ENCODE measurements around the gene GPR63. TPM values are rescaled to one million over a fixed set of nuclear protein-coding genes. Genes with fewer than 3 reads are reported as not detected.

GPR63 gene
- total RNA-seq, 1 donor from 2014 or later: 18.2 TPM

DNA sequence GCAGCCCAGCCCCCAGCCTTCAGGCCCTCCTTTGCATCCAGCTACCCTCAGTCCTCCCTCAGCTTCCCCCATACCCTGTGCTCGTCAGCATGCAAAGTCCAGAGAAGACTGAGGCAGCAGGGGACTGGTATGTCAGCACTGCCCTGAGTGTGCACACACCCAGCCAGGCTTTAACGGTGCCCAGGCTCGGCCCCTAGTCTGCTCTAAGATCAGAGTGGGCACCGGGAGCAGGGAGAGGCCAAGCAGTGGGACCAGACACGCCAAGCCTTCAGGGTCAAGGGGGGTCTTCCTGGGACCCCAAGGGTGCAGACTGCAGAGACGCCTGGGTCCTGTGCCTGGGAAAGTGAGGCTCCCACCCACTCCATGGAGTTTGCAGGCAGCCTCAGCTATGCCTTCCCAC is 74.7 kb downstream of the GPR63 start:
- no peaks in the 10 kb centered on the region for H4K20me1 ChIP-seq (ENCODE audit: low read depth)
- no peaks in the 10 kb centered on the region for H3K4me1 ChIP-seq
- H3K9ac ChIP-seq: no peak overlapping the region
- Mint-ChIP-seq H3K4me1 (no peaks in the 10 kb centered on the region), H3K36me3 (no peaks in the 10 kb centered on the region), H3K4me3 (no peak overlapping the region), H3K27me3 (ENCODE audit: insufficient read depth, low read depth) (no peaks in the 10 kb centered on the region), H3K27ac (no peak overlapping the region), H3K9me3 (no peaks in the 10 kb centered on the region)
- no peaks in the 10 kb centered on the region for H3K79me2 ChIP-seq (ENCODE audit: low read depth)
- no peaks in the 10 kb centered on the region for H3F3A ChIP-seq (ENCODE audit: low read depth)
- TF ChIP-seq EZH2 (IDR thresholded peaks at IDR 0.05) (no peak), EZH2phosphoT487 (IDR thresholded peaks at IDR 0.05) (no peak)
- TF ChIP-seq, protein P1, sequence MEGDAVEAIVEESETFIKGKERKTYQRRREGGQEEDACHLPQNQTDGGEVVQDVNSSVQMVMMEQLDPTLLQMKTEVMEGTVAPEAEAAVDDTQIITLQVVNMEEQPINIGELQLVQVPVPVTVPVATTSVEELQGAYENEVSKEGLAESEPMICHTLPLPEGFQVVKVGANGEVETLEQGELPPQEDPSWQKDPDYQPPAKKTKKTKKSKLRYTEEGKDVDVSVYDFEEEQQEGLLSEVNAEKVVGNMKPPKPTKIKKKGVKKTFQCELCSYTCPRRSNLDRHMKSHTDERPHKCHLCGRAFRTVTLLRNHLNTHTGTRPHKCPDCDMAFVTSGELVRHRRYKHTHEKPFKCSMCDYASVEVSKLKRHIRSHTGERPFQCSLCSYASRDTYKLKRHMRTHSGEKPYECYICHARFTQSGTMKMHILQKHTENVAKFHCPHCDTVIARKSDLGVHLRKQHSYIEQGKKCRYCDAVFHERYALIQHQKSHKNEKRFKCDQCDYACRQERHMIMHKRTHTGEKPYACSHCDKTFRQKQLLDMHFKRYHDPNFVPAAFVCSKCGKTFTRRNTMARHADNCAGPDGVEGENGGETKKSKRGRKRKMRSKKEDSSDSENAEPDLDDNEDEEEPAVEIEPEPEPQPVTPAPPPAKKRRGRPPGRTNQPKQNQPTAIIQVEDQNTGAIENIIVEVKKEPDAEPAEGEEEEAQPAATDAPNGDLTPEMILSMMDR (IDR thresholded peaks at IDR 0.05): no peak
- no peak overlapping the region for H3K27ac ChIP-seq
- no peak overlapping the region for H3K4me2 ChIP-seq
- peak overlapping the region; percentile 57 for H2AFZ ChIP-seq (replicated peaks)
- DNase-seq (ENCODE audit: low spot score): no peak
- H3K27me3 ChIP-seq: no peaks in the 10 kb centered on the region
- no peak overlapping the region for H3K4me3 ChIP-seq
- no peaks in the 10 kb centered on the region for H3K9me3 ChIP-seq (ENCODE audit: low read depth)
- H3K36me3 ChIP-seq: no peaks in the 10 kb centered on the region

DNA sequence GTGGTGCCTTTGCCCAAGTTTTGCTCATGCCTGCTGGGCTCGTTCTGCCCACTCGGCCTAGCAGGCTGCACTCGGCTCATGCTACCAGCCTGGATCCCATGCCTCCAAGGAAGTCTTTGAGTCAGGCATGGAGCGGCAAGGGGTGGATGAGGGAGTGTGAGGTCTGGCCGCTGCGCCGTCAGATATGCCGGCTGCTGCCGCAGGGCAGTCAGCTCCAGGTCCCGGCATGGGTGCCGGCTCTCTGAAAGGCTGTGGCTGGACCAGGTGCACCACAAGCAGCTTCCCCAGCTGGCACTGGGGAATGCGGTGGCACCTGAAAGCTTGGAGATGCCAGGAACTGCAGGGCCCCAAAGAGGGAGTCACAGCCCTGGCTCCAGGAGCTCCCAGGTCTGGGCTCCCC is 75.5 kb downstream of the GPR63 start:
- no peaks in the 10 kb centered on the region for H3F3A ChIP-seq (ENCODE audit: low read depth)
- no peak overlapping the region for H3K4me3 ChIP-seq
- H3K4me1 Mint-ChIP-seq: no peaks in the 10 kb centered on the region
- H3K4me3 Mint-ChIP-seq: no peak overlapping the region
- no peak overlapping the region for H3K4me2 ChIP-seq
- no peaks in the 10 kb centered on the region for H3K27me3 Mint-ChIP-seq (ENCODE audit: insufficient read depth, low read depth)
- H3K27me3 ChIP-seq: no peaks in the 10 kb centered on the region
- H3K9ac ChIP-seq: no peak overlapping the region
- no peaks in the 10 kb centered on the region for H3K36me3 ChIP-seq
- no peak overlapping the region for H3K27ac Mint-ChIP-seq
- H3K27ac ChIP-seq: no peak overlapping the region
- no peak for DNase-seq (ENCODE audit: low spot score)
- no peak for TF ChIP-seq EZH2 (IDR thresholded peaks at IDR 0.05)
- TF ChIP-seq EZH2phosphoT487 (IDR thresholded peaks at IDR 0.05): no peak
- TF ChIP-seq, protein P1 (IDR thresholded peaks at IDR 0.05): no peak
- H3K4me1 ChIP-seq: no peaks in the 10 kb centered on the region
- H2AFZ ChIP-seq (replicated peaks): peak overlapping the region; percentile 57
- no peaks in the 10 kb centered on the region for H3K9me3 Mint-ChIP-seq
- H4K20me1 ChIP-seq (ENCODE audit: low read depth): no peaks in the 10 kb centered on the region
- H3K36me3 Mint-ChIP-seq: no peaks in the 10 kb centered on the region
- no peaks in the 10 kb centered on the region for H3K79me2 ChIP-seq (ENCODE audit: low read depth)
- no peaks in the 10 kb centered on the region for H3K9me3 ChIP-seq (ENCODE audit: low read depth)

DNA sequence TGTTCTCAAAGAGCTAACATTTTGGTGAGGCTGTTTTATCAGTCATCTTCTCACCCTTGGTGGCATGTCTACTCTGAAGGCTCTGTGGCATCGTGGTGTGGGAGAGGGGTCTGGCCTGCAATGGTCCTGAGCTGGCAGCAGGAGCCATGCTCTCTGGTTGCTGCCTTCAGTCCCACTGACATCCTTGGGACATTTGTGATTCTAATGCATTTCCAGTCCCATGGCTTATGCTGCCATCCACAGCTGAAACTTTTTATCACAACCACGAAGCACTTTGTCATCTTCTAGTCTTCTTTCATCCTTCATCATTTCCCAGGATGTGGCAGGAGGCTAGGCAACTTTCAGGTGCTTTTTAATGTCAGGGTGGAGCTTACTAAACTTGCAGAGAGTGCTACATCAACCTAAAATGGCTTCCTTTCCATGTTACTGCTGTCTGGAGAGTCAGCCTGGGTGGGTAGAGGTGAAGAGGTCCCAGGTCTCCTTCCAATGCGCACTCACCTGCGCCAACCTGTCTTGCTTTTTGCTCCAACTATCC is 77.1 kb downstream of the GPR63 start:
- H3K79me2 ChIP-seq (ENCODE audit: low read depth): no peaks in the 10 kb centered on the region
- H2AFZ ChIP-seq (replicated peaks): no peak overlapping the region
- H3K4me2 ChIP-seq: no peak overlapping the region
- H3K4me1 Mint-ChIP-seq: no peaks in the 10 kb centered on the region
- no peaks in the 10 kb centered on the region for H3K27me3 ChIP-seq
- H3K9me3 ChIP-seq (ENCODE audit: low read depth): no peaks in the 10 kb centered on the region
- no peak overlapping the region for H3K27ac Mint-ChIP-seq
- no peak overlapping the region for H3K27ac ChIP-seq
- no peak overlapping the region for H3K4me3 ChIP-seq
- H3K9me3 Mint-ChIP-seq: no peaks in the 10 kb centered on the region
- no peaks in the 10 kb centered on the region for H4K20me1 ChIP-seq (ENCODE audit: low read depth)
- H3K36me3 Mint-ChIP-seq: no peaks in the 10 kb centered on the region
- H3K4me1 ChIP-seq: no peaks in the 10 kb centered on the region
- H3K36me3 ChIP-seq: no peaks in the 10 kb centered on the region
- no peaks in the 10 kb centered on the region for H3K27me3 Mint-ChIP-seq (ENCODE audit: insufficient read depth, low read depth)
- H3K4me3 Mint-ChIP-seq: no peak overlapping the region
- H3F3A ChIP-seq (ENCODE audit: low read depth): no peaks in the 10 kb centered on the region
- DNase-seq (ENCODE audit: low spot score): no peak
- no peak overlapping the region for H3K9ac ChIP-seq
- no peak for TF ChIP-seq EZH2phosphoT487 (IDR thresholded peaks at IDR 0.05)
- TF ChIP-seq, protein P1 (IDR thresholded peaks at IDR 0.05): peak; percentile 9
